ENCODE measurements around the gene AGAP1.

DNA sequence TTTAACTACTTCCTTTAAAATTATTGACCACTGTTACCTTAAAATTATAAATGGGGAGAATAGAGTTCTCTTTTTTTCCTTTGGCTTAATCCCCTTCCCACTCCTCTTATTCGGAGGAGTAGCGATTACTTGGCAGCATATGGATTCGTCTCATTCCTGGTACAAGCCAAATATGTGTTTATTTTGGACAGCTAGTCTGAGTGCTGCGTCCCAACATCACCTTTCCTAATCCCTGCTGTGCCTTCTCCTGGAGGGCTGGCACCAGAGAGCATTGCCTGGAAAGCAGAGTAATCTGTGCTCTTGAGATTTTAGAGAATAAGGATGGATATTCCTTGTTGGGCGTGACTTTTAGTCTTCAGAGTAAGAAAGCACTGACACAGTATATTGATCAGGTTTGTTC, 185.6 kb downstream of the AGAP1 start:
- TF ChIP-seq POLR2A (IDR thresholded peaks at IDR 0.05; ENCODE audit: low read length), result no peak
- TF ChIP-seq JUN (IDR thresholded peaks at IDR 0.05), result no peak
- no peak for TF ChIP-seq CBX8 (IDR thresholded peaks at IDR 0.05)
- no peak for TF ChIP-seq CHD4 (IDR thresholded peaks at IDR 0.05; ENCODE audit: borderline replicate concordance)
- no peak for TF ChIP-seq KDM1A (IDR thresholded peaks at IDR 0.05; ENCODE audit: low read depth)
- TF ChIP-seq, protein P1, sequence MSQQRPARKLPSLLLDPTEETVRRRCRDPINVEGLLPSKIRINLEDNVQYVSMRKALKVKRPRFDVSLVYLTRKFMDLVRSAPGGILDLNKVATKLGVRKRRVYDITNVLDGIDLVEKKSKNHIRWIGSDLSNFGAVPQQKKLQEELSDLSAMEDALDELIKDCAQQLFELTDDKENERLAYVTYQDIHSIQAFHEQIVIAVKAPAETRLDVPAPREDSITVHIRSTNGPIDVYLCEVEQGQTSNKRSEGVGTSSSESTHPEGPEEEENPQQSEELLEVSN (IDR thresholded peaks at IDR 0.05; ENCODE audit: borderline replicate concordance, low read depth), result no peak
- TF ChIP-seq, protein P2, sequence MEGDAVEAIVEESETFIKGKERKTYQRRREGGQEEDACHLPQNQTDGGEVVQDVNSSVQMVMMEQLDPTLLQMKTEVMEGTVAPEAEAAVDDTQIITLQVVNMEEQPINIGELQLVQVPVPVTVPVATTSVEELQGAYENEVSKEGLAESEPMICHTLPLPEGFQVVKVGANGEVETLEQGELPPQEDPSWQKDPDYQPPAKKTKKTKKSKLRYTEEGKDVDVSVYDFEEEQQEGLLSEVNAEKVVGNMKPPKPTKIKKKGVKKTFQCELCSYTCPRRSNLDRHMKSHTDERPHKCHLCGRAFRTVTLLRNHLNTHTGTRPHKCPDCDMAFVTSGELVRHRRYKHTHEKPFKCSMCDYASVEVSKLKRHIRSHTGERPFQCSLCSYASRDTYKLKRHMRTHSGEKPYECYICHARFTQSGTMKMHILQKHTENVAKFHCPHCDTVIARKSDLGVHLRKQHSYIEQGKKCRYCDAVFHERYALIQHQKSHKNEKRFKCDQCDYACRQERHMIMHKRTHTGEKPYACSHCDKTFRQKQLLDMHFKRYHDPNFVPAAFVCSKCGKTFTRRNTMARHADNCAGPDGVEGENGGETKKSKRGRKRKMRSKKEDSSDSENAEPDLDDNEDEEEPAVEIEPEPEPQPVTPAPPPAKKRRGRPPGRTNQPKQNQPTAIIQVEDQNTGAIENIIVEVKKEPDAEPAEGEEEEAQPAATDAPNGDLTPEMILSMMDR (IDR thresholded peaks at IDR 0.05), result no peak
- no peak for TF ChIP-seq NFE2L2 (conservative IDR thresholded peaks at IDR 0.05; ENCODE audit: low read length)
- TF ChIP-seq, protein P3, sequence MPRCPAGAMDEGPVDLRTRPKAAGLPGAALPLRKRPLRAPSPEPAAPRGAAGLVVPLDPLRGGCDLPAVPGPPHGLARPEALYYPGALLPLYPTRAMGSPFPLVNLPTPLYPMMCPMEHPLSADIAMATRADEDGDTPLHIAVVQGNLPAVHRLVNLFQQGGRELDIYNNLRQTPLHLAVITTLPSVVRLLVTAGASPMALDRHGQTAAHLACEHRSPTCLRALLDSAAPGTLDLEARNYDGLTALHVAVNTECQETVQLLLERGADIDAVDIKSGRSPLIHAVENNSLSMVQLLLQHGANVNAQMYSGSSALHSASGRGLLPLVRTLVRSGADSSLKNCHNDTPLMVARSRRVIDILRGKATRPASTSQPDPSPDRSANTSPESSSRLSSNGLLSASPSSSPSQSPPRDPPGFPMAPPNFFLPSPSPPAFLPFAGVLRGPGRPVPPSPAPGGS (IDR thresholded peaks at IDR 0.05), result no peak

Measured in A549 (cell line).